GM04504 (cell line): ENCODE results near the gene AP4E1.
"Not testable (repeated sequence)": the region's sequence is repeated elsewhere in the genome, so short reads cannot be mapped to it uniquely, and the experiment has no call there.

Experiments used
- DNase-seq: peaks from one replicate; pipeline ENCODE4 v3.0.0-alpha.2; 2012; ENCODE audit warnings: low read depth

The AP4E1 gene

GRCh38 chr15:50945725-50946124 is 37.2 kb downstream of the AP4E1 start:
- no peak for DNase-seq

GRCh38 chr15:50950745-50951144 is 42.3 kb downstream of the AP4E1 start:
- not testable (repeated sequence) for DNase-seq

- DNase-seq: peak; percentile 7
These were observed 44.8 kb downstream of the AP4E1 start for GRCh38 chr15:50953302-50953701.

GRCh38 chr15:50954837-50955236 is 46.4 kb downstream of the AP4E1 start:
- not testable (repeated sequence) for DNase-seq

- no peak for DNase-seq
These were observed 51.2 kb downstream of the AP4E1 start for GRCh38 chr15:50959717-50960116.

- DNase-seq: no peak
These were observed 55.6 kb downstream of the AP4E1 start for GRCh38 chr15:50964075-50964474.

GRCh38 chr15:50968353-50968752 is 59.9 kb downstream of the AP4E1 start:
- no peak for DNase-seq

GRCh38 chr15:50970524-50970923 is 62.0 kb downstream of the AP4E1 start:
- DNase-seq: no peak

- no peak for DNase-seq
These were observed 62.6 kb downstream of the AP4E1 start for GRCh38 chr15:50971115-50971514.

- no peak for DNase-seq
These were observed 63.1 kb downstream of the AP4E1 start for GRCh38 chr15:50971542-50971941.

- no peak for DNase-seq
These were observed 65.1 kb downstream of the AP4E1 start for GRCh38 chr15:50973605-50974004.

- DNase-seq: no peak
These were observed 68.7 kb downstream of the AP4E1 start for GRCh38 chr15:50977162-50977561.

- DNase-seq: no peak
These were observed 70.1 kb downstream of the AP4E1 start for GRCh38 chr15:50978580-50978979.

- DNase-seq: peak; percentile 29
These were observed 70.6 kb downstream of the AP4E1 start for GRCh38 chr15:50979041-50979440.

- DNase-seq: no peak
These were observed 85.1 kb downstream of the AP4E1 start for GRCh38 chr15:50993598-50993997.

- DNase-seq: peak; percentile 21
These were observed 88.2 kb downstream of the AP4E1 start for GRCh38 chr15:50996641-50997040.

- DNase-seq: no peak
These were observed 89.0 kb downstream of the AP4E1 start for GRCh38 chr15:50997371-50998051.

GRCh38 chr15:51004103-51004551 is 95.6 kb downstream of the AP4E1 start:
- peak; percentile 17 for DNase-seq

- no peak for DNase-seq
These were observed 98.0 kb downstream of the AP4E1 start for GRCh38 chr15:51006336-51006985.

- DNase-seq: no peak
These were observed 98.7 kb downstream of the AP4E1 start for GRCh38 chr15:51007131-51007666.

- DNase-seq: no peak
These were observed 102.7 kb downstream of the AP4E1 start for GRCh38 chr15:51011212-51011611.

GRCh38 chr15:51016615-51017014 is 108.1 kb downstream of the AP4E1 start:
- no peak for DNase-seq

GRCh38 chr15:51022206-51022605 is 113.7 kb downstream of the AP4E1 start:
- DNase-seq: no peak
